ENCODE measurements around the gene FAM180A.

DNA sequence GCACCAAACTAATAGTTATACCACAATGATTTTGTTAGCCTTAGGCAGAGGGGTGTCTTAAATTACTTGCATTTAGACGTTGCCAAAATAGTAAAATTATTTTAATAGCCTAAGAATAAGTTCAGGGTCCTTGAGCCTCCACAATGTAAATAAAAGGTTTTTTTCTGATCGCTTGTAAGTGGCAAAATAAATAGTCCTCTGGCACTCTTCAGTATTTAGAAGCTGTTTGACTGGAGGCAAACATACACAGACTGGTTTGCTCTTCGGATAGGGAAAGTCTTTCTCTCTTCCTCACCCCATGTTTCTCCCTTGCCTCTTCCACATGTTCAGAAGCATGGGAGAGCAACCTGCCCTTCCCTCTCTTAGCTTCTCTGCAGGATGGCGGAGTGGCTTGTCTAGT lies 49.5 kb upstream of the FAM180A start:
- TF ChIP-seq REST (IDR thresholded peaks at IDR 0.05; ENCODE audit: borderline replicate concordance) (no peak), REST (CRISPR knock-in tag; IDR thresholded peaks at IDR 0.05; ENCODE audit: low read depth) (no peak), MAFK (IDR thresholded peaks at IDR 0.05; ENCODE audit: low read length) (no peak), POLR2AphosphoS5 (IDR thresholded peaks at IDR 0.05; ENCODE audit: control insufficient read depth, insufficient read depth, low read depth, low read length) (no peak), GTF2F1 (IDR thresholded peaks at IDR 0.05; ENCODE audit: low read depth, low read length) (no peak), CC2D1A (IDR thresholded peaks at IDR 0.05) (no peak), CBX2 (IDR thresholded peaks at IDR 0.05; ENCODE audit: insufficient read depth, low read length, poor library complexity, severe bottlenecking) (no peak), JUND (IDR thresholded peaks at IDR 0.05; ENCODE audit: borderline replicate concordance, low read depth, low read length) (no peak), JUND (tag; IDR thresholded peaks at IDR 0.05; ENCODE audit: borderline replicate concordance, low read depth, low read length) (no peak), ZNF282 (CRISPR knock-in tag; IDR thresholded peaks at IDR 0.05) (no peak)
- TF ChIP-seq, protein P1, sequence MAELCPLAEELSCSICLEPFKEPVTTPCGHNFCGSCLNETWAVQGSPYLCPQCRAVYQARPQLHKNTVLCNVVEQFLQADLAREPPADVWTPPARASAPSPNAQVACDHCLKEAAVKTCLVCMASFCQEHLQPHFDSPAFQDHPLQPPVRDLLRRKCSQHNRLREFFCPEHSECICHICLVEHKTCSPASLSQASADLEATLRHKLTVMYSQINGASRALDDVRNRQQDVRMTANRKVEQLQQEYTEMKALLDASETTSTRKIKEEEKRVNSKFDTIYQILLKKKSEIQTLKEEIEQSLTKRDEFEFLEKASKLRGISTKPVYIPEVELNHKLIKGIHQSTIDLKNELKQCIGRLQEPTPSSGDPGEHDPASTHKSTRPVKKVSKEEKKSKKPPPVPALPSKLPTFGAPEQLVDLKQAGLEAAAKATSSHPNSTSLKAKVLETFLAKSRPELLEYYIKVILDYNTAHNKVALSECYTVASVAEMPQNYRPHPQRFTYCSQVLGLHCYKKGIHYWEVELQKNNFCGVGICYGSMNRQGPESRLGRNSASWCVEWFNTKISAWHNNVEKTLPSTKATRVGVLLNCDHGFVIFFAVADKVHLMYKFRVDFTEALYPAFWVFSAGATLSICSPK (IDR thresholded peaks at IDR 0.05; ENCODE audit: borderline replicate concordance), result no peak
- TF ChIP-seq, protein P2, sequence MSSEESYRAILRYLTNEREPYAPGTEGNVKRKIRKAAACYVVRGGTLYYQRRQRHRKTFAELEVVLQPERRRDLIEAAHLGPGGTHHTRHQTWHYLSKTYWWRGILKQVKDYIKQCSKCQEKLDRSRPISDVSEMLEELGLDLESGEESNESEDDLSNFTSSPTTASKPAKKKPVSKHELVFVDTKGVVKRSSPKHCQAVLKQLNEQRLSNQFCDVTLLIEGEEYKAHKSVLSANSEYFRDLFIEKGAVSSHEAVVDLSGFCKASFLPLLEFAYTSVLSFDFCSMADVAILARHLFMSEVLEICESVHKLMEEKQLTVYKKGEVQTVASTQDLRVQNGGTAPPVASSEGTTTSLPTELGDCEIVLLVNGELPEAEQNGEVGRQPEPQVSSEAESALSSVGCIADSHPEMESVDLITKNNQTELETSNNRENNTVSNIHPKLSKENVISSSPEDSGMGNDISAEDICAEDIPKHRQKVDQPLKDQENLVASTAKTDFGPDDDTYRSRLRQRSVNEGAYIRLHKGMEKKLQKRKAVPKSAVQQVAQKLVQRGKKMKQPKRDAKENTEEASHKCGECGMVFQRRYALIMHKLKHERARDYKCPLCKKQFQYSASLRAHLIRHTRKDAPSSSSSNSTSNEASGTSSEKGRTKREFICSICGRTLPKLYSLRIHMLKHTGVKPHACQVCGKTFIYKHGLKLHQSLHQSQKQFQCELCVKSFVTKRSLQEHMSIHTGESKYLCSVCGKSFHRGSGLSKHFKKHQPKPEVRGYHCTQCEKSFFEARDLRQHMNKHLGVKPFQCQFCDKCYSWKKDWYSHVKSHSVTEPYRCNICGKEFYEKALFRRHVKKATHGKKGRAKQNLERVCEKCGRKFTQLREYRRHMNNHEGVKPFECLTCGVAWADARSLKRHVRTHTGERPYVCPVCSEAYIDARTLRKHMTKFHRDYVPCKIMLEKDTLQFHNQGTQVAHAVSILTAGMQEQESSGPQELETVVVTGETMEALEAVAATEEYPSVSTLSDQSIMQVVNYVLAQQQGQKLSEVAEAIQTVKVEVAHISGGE (CRISPR knock-in tag; IDR thresholded peaks at IDR 0.05), result no peak
- TF ChIP-seq, protein P3, sequence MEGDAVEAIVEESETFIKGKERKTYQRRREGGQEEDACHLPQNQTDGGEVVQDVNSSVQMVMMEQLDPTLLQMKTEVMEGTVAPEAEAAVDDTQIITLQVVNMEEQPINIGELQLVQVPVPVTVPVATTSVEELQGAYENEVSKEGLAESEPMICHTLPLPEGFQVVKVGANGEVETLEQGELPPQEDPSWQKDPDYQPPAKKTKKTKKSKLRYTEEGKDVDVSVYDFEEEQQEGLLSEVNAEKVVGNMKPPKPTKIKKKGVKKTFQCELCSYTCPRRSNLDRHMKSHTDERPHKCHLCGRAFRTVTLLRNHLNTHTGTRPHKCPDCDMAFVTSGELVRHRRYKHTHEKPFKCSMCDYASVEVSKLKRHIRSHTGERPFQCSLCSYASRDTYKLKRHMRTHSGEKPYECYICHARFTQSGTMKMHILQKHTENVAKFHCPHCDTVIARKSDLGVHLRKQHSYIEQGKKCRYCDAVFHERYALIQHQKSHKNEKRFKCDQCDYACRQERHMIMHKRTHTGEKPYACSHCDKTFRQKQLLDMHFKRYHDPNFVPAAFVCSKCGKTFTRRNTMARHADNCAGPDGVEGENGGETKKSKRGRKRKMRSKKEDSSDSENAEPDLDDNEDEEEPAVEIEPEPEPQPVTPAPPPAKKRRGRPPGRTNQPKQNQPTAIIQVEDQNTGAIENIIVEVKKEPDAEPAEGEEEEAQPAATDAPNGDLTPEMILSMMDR (IDR thresholded peaks at IDR 0.05 in 2 of 3, conservative IDR thresholded peaks at IDR 0.05 in 1 of 3; ENCODE audit: insufficient read depth in 2 of 3, low read depth in 1 of 3, low read length in 3 of 3), result no peak

Data from K562 (cell line).